GM12892 (cell line): Measurements from ENCODE around the gene TPST1.

Source experiments
- POLR2A ChIP-seq: IDR thresholded peaks from 2 replicates; pipeline ENCODE4 v1.6.1; 2011; ENCODE audit warnings: low read depth, low read length, control low read depth
- POLR2AphosphoS5 ChIP-seq: IDR thresholded peaks from 2 replicates; pipeline ENCODE4 v1.6.1; 2011; ENCODE audit warnings: low read depth, low read length, control low read depth
- TAF1 ChIP-seq: IDR thresholded peaks from 2 replicates; pipeline ENCODE4 v1.6.1; 2011; ENCODE audit warnings: low read depth, mild to moderate bottlenecking, control low read depth, low read length, borderline replicate concordance

DNA sequence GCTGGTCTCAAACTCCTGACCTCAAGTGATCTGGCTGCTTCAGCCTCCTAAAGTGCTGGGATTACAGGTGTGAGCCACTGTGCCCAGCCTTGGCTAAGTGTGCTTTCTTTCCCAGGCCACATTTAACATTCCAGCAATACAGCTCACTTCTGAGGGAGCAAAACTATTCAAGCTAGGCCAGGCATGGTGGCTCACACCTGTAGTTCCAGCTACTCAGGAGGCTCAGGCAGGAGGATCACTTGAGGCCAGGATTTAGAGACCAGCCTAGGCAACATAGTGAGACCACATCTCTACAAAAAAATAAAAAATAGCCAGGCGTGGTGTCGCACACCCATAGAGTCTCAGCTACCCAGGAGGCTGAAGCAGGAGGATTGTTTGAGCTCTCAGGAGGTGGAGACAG, 23.3 kb upstream of the TPST1 start:
- TF ChIP-seq POLR2A (no peak), POLR2AphosphoS5 (no peak), TAF1 (no peak)
